ENCODE data around the gene EIF2A.

EIF2A gene

DNA sequence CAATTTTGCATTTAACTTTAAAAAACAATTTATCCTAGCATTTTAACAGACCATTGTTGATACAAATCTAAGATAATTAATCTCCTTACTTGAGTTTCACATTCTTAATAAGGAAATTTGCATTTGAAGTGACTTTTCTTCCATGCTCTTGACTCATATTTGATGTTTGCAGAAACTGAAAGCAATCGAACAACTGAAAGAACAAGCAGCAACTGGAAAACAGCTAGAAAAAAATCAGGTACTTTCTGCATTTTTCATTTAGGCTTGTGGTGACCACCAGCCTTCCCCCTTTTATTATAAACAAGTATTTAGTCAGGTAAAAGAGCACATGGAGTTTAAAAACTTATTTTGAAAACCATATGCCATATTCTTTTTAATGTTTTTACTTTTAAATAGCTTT lies 36.4 kb downstream of the EIF2A start:
- no peaks in the 10 kb centered on the region for H3K27me3 ChIP-seq (ENCODE audit: insufficient read depth, poor library complexity, severe bottlenecking)
- no peak for TF ChIP-seq GABPA (IDR thresholded peaks at IDR 0.05; ENCODE audit: low read depth)
- TF ChIP-seq CTCF (IDR thresholded peaks at IDR 0.05; ENCODE audit: insufficient read depth, low read length): no peak
- no peak for TF ChIP-seq SPI1 (IDR thresholded peaks at IDR 0.05; ENCODE audit: borderline replicate concordance, low read depth)
- no peak for TF ChIP-seq POLR2AphosphoS5 (IDR thresholded peaks at IDR 0.05; ENCODE audit: low read depth)
- TF ChIP-seq, protein P1, sequence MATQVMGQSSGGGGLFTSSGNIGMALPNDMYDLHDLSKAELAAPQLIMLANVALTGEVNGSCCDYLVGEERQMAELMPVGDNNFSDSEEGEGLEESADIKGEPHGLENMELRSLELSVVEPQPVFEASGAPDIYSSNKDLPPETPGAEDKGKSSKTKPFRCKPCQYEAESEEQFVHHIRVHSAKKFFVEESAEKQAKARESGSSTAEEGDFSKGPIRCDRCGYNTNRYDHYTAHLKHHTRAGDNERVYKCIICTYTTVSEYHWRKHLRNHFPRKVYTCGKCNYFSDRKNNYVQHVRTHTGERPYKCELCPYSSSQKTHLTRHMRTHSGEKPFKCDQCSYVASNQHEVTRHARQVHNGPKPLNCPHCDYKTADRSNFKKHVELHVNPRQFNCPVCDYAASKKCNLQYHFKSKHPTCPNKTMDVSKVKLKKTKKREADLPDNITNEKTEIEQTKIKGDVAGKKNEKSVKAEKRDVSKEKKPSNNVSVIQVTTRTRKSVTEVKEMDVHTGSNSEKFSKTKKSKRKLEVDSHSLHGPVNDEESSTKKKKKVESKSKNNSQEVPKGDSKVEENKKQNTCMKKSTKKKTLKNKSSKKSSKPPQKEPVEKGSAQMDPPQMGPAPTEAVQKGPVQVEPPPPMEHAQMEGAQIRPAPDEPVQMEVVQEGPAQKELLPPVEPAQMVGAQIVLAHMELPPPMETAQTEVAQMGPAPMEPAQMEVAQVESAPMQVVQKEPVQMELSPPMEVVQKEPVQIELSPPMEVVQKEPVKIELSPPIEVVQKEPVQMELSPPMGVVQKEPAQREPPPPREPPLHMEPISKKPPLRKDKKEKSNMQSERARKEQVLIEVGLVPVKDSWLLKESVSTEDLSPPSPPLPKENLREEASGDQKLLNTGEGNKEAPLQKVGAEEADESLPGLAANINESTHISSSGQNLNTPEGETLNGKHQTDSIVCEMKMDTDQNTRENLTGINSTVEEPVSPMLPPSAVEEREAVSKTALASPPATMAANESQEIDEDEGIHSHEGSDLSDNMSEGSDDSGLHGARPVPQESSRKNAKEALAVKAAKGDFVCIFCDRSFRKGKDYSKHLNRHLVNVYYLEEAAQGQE (IDR thresholded peaks at IDR 0.05; ENCODE audit: insufficient replicate concordance, low read depth): no peak
- no peak overlapping the region for H3K4me3 ChIP-seq (replicated peaks; ENCODE audit: insufficient read depth, low read length)
- no peak for DNase-seq (ENCODE audit: low read depth in 1 of 2, low spot score in 1 of 2)
- no peak overlapping the region for H3K27ac ChIP-seq (replicated peaks)

- no peaks in the 10 kb centered on the region for H3K27me3 ChIP-seq (ENCODE audit: insufficient read depth, poor library complexity, severe bottlenecking)
- TF ChIP-seq GABPA (IDR thresholded peaks at IDR 0.05; ENCODE audit: low read depth): no peak
- no peak for TF ChIP-seq POLR2AphosphoS5 (IDR thresholded peaks at IDR 0.05; ENCODE audit: low read depth)
- TF ChIP-seq, protein P1 (IDR thresholded peaks at IDR 0.05; ENCODE audit: insufficient replicate concordance, low read depth): no peak
- no peak for TF ChIP-seq CTCF (IDR thresholded peaks at IDR 0.05; ENCODE audit: insufficient read depth, low read length)
- TF ChIP-seq SPI1 (IDR thresholded peaks at IDR 0.05; ENCODE audit: borderline replicate concordance, low read depth): no peak
- DNase-seq (ENCODE audit: low read depth in 1 of 2, low spot score in 1 of 2): no peak
- no peak overlapping the region for H3K4me3 ChIP-seq (replicated peaks; ENCODE audit: insufficient read depth, low read length)
- H3K27ac ChIP-seq (replicated peaks): no peak overlapping the region
Measured at GRCh38 chr3:150588027-150588830, 41.6 kb downstream of the EIF2A start.

- DNase-seq (ENCODE audit: low read depth in 1 of 2, low spot score in 1 of 2): no peak
- Histone ChIP-seq H3K4me3 (replicated peaks; ENCODE audit: insufficient read depth, low read length) (no peak overlapping the region), H3K27me3 (ENCODE audit: insufficient read depth, poor library complexity, severe bottlenecking) (no peaks in the 10 kb centered on the region), H3K27ac (replicated peaks) (no peak overlapping the region)
- TF ChIP-seq SPI1 (IDR thresholded peaks at IDR 0.05; ENCODE audit: borderline replicate concordance, low read depth): no peak
- TF ChIP-seq CTCF (IDR thresholded peaks at IDR 0.05; ENCODE audit: insufficient read depth, low read length): no peak
- TF ChIP-seq, protein P1 (IDR thresholded peaks at IDR 0.05; ENCODE audit: insufficient replicate concordance, low read depth): no peak
- no peak for TF ChIP-seq POLR2AphosphoS5 (IDR thresholded peaks at IDR 0.05; ENCODE audit: low read depth)
- no peak for TF ChIP-seq GABPA (IDR thresholded peaks at IDR 0.05; ENCODE audit: low read depth)
Measured at GRCh38 chr3:150589759-150590158, 43.2 kb downstream of the EIF2A start.
